Mammary epithelial cell (primary cell): ENCODE measurements around the gene KLC3.

Experiments used
- EZH2 ChIP-seq: IDR thresholded peaks from 2 replicates; pipeline ENCODE4 v1.6.1; 2012; ENCODE audit warnings: low read length, inconsistent platforms, borderline replicate concordance
- TF ChIP-seq, protein P1 (sequence below), 2 donors: IDR thresholded peaks in 1 of 2; conservative IDR thresholded peaks in 1 of 2; 2 replicates each; pipeline ENCODE4 v1.5.1; 2011 to 2012; ENCODE audit warnings: inconsistent platforms in 2 of 2, low read length in 2 of 2, mild to moderate bottlenecking in 2 of 2, control low read depth in 1 of 2, low read depth in 1 of 2; ENCODE audit not compliant: insufficient read depth in 1 of 2; ENCODE audit errors: extremely low read depth in 1 of 2

DNA sequence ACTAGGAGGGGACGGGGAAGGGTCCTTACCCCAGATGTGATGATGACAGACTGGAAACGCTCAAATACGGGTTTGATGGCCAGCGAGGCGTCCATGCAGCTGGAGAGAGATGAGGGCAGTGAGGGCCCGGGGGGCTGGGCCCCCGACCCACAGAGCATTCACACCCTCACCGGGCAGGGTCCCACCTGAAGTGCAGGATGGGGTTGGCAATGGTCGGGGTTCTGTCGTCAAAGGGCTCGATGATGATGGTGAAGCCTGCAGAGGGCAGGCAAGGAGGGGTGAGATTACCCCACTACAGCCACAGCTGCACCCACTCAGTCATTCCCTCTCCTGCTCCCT, 16.9 kb downstream of the KLC3 start:
- TF ChIP-seq, protein P1, sequence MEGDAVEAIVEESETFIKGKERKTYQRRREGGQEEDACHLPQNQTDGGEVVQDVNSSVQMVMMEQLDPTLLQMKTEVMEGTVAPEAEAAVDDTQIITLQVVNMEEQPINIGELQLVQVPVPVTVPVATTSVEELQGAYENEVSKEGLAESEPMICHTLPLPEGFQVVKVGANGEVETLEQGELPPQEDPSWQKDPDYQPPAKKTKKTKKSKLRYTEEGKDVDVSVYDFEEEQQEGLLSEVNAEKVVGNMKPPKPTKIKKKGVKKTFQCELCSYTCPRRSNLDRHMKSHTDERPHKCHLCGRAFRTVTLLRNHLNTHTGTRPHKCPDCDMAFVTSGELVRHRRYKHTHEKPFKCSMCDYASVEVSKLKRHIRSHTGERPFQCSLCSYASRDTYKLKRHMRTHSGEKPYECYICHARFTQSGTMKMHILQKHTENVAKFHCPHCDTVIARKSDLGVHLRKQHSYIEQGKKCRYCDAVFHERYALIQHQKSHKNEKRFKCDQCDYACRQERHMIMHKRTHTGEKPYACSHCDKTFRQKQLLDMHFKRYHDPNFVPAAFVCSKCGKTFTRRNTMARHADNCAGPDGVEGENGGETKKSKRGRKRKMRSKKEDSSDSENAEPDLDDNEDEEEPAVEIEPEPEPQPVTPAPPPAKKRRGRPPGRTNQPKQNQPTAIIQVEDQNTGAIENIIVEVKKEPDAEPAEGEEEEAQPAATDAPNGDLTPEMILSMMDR (conservative IDR thresholded peaks at IDR 0.05 in 1 of 2, IDR thresholded peaks at IDR 0.05 in 1 of 2; ENCODE audit: extremely low read depth in 1 of 2, insufficient read depth in 1 of 2, low read depth in 1 of 2, low read length in 2 of 2), result no peak
- no peak for TF ChIP-seq EZH2
